Measurements from ENCODE around the gene NRG3.

- TF ChIP-seq CTCF (IDR thresholded peaks at IDR 0.05): no peak
- no peak for TF ChIP-seq POLR2A (IDR thresholded peaks at IDR 0.05)
These were observed 862.6 kb downstream of the NRG3 start for GRCh38 chr10:82737549-82737948.

All from testis (tissue), 2 donors.